MG63 (cell line): ENCODE measurements around the gene ARSJ. TPM values are rescaled to one million over a fixed set of nuclear protein-coding genes. Genes with fewer than 3 reads are reported as not detected.
A peak's percentile ranks its signal among the peaks of the same experiment; 100 is the strongest.

Experiments
- DNase-seq: peaks from one replicate; pipeline ENCODE4 v3.0.0-alpha.2; 2020
- H3K27me3 ChIP-seq: fragments of 250-450 bp; sonication (Bioruptor Pico); 2 replicates; pipeline ENCODE4 v1.5.1; 2020; ENCODE audit warnings: mild to moderate bottlenecking, moderate library complexity
- H3K36me3 ChIP-seq: fragments of 250-450 bp; sonication (Bioruptor Pico); 2 replicates; pipeline ENCODE4 v1.5.1; 2020; ENCODE audit warnings: mild to moderate bottlenecking, moderate library complexity
- H3K4me3 ChIP-seq: fragments of 250-450 bp; sonication (Bioruptor Pico); 2 replicates; pipeline ENCODE4 v1.5.1; 2020; ENCODE audit warnings: mild to moderate bottlenecking, moderate library complexity
- H3K9me3 ChIP-seq: fragments of 250-450 bp; sonication (Bioruptor Pico); 2 replicates; pipeline ENCODE4 v1.5.1; 2020; ENCODE audit warnings: mild to moderate bottlenecking, moderate library complexity
- total RNA-seq: library from RNA; depleted of rRNA; stranded (reverse); fragments of >200 nt; shearing (Covaris generic); gene quantifications from 2 replicates; pipeline ENCODE4 v1.2.3, GENCODE V29; 2014; ENCODE audit warnings: low replicate concordance

ARSJ gene
- total RNA-seq, 1 experiment from 2014 or later, result 41.8 TPM

DNA sequence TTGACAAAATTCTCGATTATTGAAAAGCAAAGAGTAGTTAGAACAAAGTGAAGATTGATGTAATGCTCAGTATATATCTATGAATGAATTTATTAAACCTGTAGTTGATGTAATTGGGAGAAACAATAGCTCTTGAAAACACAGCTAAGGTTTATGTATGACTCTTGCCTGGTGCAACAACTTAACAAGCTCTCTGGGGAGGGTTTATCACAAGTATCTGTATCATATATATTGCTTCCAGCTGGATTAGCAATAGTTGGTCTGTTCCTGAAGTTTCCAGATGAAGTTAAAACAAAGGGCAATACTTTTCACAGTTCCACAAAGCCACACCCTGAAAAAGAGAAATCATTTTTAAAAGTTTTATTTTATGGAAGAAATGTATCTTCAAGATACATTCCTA lies 91.4 kb downstream of the ARSJ start:
- no peak overlapping the region for H3K4me3 ChIP-seq
- no peak for DNase-seq
- no peaks in the 10 kb centered on the region for H3K9me3 ChIP-seq
- no peaks in the 10 kb centered on the region for H3K27me3 ChIP-seq
- H3K36me3 ChIP-seq, result no peaks in the 10 kb centered on the region

DNA sequence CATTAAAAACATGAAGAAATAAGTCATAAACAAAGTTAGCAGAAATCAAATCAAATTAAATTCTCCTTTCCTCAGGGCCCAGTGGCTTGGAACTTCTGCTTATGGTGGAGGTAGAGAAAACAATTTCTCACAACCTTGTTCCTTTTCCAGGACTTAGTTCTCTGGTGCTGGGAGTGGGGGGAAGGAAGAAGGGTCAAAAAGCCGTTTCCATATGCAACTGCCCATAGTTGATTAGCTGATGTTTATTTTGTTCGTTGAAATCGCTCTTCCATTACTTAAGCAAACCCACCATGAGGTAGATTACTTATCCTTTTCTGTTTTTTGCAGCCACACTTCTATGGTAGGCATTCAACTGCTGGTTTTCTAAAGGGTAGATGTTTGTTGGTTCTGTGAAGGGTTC lies 94.2 kb downstream of the ARSJ start:
- H3K36me3 ChIP-seq, result no peaks in the 10 kb centered on the region
- H3K4me3 ChIP-seq, result no peak overlapping the region
- no peaks in the 10 kb centered on the region for H3K27me3 ChIP-seq
- H3K9me3 ChIP-seq, result no peaks in the 10 kb centered on the region
- DNase-seq, result no peak

DNA sequence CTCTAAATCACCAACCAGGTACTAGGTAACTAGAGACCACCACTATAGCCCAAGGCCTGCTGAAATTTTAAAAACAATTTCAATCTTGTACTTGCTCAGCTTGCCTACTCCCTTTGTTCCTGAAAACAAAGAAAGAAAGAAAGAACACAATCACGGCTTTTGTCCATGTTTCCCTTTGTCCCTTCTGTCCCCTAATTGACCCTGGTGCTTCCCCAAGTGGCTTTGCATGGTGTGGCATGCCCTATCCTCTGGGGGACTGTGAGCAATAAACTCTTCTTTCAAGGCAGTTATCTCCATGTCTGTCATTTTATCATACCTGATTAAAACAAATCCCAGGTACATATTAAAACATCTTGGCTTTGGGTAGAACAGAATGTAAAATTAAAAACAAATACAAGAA lies 94.8 kb downstream of the ARSJ start:
- Histone ChIP-seq H3K27me3 (no peaks in the 10 kb centered on the region), H3K36me3 (no peaks in the 10 kb centered on the region), H3K9me3 (no peaks in the 10 kb centered on the region), H3K4me3 (no peak overlapping the region)
- no peak for DNase-seq

DNA sequence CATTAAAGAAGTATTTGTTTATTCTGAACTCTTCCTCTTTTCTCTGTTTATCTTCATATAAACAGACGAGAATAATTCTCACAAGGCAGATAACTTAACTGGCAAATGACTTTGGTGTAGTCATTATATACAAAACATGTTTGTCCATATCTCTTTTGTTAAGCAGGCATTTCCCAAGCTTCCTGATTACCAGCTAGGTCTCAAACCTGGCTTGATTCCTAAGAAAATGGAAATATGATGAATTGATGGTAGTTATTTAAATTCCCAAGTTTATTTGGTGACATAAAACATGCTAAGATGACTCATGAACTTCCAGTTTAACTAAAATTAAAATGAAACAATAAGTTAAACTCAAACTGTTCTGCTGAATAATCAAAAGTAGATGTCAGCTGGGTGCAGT lies 96.8 kb downstream of the ARSJ start:
- Histone ChIP-seq H3K36me3 (no peaks in the 10 kb centered on the region), H3K27me3 (no peaks in the 10 kb centered on the region), H3K9me3 (no peaks in the 10 kb centered on the region), H3K4me3 (no peak overlapping the region)
- no peak for DNase-seq

DNA sequence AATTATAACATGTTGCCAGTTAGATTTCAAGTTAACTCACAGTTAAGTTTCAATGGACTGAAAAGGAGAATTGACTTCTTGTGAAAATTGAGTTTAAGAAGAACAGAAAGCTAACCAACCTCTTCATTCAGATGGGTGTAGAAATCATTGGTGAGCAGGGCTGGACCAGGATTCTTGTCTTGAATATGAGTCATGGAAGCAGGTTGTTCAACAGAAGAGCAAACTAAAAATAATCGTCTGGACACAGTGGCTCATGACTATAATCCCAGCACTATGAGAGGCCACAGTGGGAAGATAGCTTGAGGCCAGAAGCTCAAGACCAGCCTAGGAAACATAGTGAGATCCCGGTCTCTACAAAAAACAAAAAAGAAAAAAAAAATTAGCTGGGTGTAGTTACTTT lies 98.2 kb downstream of the ARSJ start:
- Histone ChIP-seq H3K4me3 (no peak overlapping the region), H3K36me3 (no peaks in the 10 kb centered on the region), H3K9me3 (no peaks in the 10 kb centered on the region), H3K27me3 (no peaks in the 10 kb centered on the region)
- no peak for DNase-seq

DNA sequence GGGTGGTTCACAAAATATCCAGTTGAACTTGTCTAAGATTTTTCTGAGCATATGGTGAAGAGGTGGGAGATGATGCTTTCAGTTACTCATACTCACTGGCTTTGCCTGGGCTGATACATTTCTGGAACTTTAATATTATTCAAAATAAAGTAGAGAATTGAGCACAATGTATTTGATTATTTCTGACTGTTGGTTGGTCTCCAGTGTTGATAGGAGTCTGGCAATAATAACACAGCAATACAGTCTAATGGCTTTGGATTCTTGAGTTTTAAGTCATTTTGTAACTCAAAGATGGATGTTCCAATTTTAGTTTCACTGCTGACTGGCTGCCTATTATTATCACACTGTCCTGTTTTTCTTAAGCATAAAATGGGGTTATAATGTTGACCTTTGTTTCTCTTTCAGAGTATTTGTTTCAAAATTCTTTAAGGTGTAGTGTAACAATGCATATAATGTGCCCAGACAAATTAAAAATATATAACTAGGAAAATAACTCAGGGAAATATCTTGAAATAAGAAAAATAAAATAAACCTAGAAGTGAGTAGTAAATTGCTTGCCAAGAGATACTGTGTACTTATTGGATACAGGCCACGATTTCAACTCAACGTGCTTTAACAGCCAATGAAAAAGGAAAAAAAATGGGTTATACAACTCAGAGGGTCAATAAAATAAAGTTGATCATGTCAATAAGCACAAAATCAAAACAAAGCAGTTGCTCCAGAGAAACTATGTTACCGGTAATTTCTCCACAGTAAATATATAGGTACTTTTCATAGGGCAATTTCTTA lies 99.0 kb downstream of the ARSJ start:
- Histone ChIP-seq H3K9me3 (no peaks in the 10 kb centered on the region), H3K4me3 (no peak overlapping the region), H3K36me3 (no peaks in the 10 kb centered on the region), H3K27me3 (no peaks in the 10 kb centered on the region)
- no peak for DNase-seq

DNA sequence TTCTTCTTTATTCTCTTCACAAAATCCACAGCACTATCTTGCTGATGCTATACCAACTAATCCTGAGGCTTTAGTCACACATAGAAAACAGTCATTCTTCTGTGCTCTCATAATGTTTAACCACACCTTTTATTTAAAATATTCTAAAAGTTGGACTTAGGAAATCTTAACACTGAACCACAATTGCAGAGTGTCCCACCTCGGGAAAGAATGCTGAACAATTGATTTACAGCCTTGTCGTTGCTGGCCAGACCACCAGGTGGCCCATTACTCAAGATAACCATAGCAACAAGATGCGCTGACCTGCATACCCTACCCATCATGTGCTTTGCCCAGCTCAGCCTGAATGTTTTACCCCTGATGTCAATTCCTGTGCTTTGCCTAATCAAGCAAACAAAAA lies 100.8 kb downstream of the ARSJ start:
- DNase-seq, result peak; percentile 9
- Histone ChIP-seq H3K4me3 (no peak overlapping the region), H3K27me3 (no peaks in the 10 kb centered on the region), H3K36me3 (no peaks in the 10 kb centered on the region), H3K9me3 (no peaks in the 10 kb centered on the region)

DNA sequence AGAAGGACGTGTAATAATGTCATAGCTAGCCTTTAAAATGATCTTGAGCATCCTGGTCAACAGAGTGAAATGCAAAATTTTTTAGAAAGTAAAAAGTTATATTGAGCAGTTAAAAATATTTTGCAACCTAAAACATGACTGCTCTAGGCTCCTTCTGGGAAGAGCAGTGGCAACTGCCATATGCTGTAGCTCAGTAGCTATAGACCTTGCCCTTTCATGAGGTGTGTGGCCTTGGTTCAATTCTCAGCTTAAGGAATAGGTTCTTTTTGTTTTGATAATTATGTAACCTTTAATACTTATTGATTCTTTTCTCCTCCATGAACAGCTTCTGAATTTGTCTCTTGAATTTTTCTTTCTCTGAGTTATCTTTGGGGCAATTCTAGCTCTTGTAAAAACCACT lies 105.0 kb downstream of the ARSJ start:
- no peaks in the 10 kb centered on the region for H3K9me3 ChIP-seq
- H3K4me3 ChIP-seq, result no peak overlapping the region
- no peaks in the 10 kb centered on the region for H3K27me3 ChIP-seq
- no peaks in the 10 kb centered on the region for H3K36me3 ChIP-seq
- DNase-seq, result no peak

DNA sequence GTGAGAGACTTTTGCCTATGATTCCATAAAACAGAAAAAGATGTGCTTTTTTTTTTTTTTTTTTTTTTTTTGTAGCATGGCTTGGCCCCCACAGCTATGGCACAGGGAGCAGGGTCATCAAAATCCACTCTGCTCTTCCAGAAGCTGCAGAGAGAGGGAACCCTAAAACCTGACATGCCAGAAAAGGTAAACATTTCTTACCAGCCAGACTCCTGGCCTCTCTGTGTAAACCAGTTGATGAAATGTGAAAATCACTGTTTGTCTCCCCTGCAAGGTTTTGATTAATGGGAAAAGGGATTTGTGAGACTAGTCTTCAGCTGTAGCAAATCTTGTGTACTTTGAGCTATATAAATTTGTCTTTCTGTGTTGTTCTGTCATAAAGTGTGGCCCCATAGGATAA lies 105.9 kb downstream of the ARSJ start:
- no peaks in the 10 kb centered on the region for H3K9me3 ChIP-seq
- no peak for DNase-seq

DNA sequence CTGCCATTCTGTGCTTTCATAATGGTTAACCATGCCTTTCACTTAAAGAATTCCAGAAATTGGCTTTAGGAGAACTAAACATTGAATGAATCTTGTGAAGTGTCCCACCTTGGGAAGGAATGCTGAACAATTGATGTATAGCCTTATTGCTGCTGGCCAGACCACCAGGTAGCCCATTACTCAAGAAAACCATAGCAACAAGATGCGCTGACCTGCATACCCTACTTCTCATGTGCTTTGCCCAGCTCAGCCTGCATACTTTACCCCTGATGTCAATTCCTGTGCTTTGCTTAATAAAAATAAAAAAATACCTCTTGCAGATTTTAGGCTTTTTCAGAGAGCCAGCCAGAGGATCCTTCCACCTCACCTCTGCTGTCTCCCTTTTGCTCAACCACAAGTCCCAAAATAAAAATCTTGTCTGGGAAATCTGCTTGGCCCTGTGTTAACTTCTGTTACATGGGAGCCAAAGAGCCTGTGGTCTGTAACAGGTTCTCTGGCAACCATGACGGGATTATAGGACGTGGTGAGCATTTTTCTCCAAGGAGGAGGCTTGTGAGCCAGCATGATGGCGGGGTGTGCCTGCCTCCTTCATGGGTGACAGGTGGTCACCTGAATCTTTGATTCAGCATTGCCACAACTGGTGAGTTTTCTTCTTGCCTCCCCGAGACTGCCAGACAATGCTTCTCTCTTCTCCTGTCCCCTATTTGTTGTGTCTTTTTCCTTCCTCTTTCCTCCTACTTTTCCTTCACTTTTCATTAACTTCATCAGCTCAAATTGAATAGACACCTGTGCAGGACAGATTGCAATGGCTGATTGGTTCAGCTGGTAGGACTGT lies 106.8 kb downstream of the ARSJ start:
- Histone ChIP-seq H3K27me3 (no peaks in the 10 kb centered on the region), H3K4me3 (no peak overlapping the region), H3K36me3 (no peaks in the 10 kb centered on the region), H3K9me3 (no peaks in the 10 kb centered on the region)
- DNase-seq, result no peak

More for the DNA sequence above, 105.9 kb downstream of the ARSJ start:
- H3K36me3 ChIP-seq, result no peaks in the 10 kb centered on the region
- no peak overlapping the region for H3K4me3 ChIP-seq
- H3K27me3 ChIP-seq, result no peaks in the 10 kb centered on the region

DNA sequence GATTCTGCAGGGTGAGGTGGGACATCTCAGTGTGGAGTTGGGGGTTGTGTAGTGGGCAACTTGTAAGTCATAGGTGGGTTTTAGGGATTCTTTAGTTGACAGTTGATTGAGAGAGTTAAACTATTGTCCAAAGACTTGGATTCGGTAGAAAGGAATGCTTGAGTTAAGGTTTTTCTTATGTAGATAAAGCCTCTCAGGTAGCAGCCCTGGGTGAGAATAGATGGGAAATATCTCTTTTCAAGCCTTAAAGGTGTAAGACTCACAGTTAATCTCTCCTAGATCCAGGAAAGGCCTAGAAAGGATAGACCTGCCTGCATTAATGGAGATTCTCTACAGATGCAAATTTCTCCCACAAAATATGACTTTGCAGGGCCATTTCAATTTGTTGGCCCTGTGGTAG lies 108.4 kb downstream of the ARSJ start:
- DNase-seq, result no peak
- Histone ChIP-seq H3K9me3 (no peaks in the 10 kb centered on the region), H3K36me3 (no peaks in the 10 kb centered on the region), H3K27me3 (no peaks in the 10 kb centered on the region), H3K4me3 (no peak overlapping the region)

DNA sequence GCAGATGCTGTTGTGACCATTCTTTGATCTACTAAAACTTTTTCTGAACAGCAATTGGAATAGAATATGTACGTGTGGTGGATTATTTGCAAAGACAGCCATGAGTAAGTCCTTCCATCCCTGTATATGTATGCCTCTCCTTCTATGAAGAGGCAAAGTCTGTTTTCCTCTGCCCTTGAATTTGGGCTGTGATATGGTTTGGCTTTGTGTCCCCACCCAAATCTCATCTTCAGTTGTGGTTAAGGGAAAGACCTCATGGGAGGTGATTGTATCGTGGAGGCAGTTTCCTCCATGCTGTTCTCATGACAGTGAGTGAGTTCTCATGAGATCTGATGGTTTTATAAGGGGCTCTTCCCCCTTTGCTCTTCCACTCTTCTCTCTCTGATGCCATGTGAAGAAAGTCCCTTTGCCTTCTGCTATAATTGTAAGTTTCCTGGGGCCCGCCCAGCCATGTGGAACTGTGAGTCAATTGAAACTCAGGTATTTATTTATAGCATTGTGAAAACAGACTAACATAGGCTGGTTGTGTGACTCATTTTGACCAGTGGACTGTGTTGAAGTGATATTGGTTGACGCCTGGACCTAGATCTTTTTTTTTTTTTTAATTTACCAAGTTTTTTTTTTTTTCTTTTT lies 109.6 kb downstream of the ARSJ start:
- H3K36me3 ChIP-seq, result no peaks in the 10 kb centered on the region
- no peaks in the 10 kb centered on the region for H3K9me3 ChIP-seq
- DNase-seq, result no peak
- H3K4me3 ChIP-seq, result no peak overlapping the region
- H3K27me3 ChIP-seq, result no peaks in the 10 kb centered on the region

DNA sequence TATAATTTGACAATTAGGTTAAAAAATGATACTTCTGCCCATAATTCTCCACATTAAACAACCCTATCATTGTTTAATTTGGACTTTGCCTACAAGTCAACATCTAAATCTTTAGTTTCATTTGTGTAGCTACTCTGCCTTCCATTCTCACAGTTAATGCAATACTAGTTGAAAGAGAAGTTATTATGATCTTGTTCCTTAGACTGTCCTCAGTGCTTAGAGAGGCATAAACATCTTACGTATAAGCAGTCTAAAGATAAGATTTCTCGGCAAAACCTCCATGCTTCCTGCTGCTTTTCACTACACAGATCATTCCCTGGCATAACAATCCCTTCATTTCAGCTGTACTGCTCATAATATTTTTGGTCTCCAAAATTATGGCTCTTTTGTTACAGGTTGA lies 112.8 kb downstream of the ARSJ start:
- H3K36me3 ChIP-seq, result no peaks in the 10 kb centered on the region
- no peak for DNase-seq
- no peak overlapping the region for H3K4me3 ChIP-seq
- H3K9me3 ChIP-seq, result no peaks in the 10 kb centered on the region
- H3K27me3 ChIP-seq, result no peaks in the 10 kb centered on the region

DNA sequence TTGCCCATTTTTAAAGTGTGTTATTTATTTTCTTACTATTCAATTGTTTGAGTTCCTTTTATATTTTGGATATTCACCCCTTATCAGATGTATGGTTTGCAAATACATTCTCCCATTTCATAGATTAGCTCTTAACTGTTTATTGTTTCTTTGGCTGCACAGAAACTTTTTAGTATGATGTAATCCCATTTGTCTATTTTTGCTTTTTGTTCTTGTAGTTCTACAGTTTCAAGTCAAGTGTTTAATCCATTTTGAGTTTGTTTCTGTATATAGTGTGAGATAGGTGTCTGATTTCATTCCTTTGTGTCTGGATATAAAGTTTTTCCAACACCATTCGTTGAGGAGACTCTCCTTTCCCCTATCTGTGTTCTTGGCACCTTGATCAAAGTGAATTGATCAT lies 120.5 kb downstream of the ARSJ start:
- Histone ChIP-seq H3K9me3 (no peaks in the 10 kb centered on the region), H3K4me3 (no peak overlapping the region), H3K36me3 (no peaks in the 10 kb centered on the region), H3K27me3 (no peaks in the 10 kb centered on the region)
- DNase-seq, result no peak

DNA sequence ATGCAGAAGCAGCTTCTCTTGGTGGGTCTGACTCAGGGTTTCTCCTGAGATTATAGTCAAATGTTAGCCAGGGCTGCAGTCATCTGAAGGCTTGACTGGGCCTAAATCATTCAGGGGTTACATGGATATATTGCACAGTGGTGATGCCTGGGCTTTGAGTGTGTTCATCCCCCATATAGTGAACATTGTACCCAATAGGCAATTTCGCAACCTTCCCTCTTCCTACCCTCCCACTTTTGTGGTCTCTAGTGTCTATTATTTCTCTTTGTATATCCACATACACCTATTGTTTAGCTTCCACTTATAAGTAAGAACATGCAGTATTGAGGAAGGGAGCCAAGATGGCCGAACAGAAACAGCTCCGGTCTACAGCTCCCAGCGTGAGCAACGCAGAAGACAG lies 127.6 kb downstream of the ARSJ start:
- Histone ChIP-seq H3K9me3 (no peaks in the 10 kb centered on the region), H3K36me3 (no peaks in the 10 kb centered on the region), H3K4me3 (no peak overlapping the region), H3K27me3 (no peaks in the 10 kb centered on the region)
- DNase-seq, result no peak
